Nephron progenitor cell (in vitro differentiated cells): ENCODE data around the gene EIF4EBP3.
"Not testable (repeated sequence)": the region's sequence is repeated elsewhere in the genome, so short reads cannot be mapped to it uniquely, and the experiment has no call there.

ENCODE experiments used
- DNase-seq: peaks from one replicate; pipeline ENCODE4 v3.0.0; 2021
- H3K27ac Mint-ChIP-seq: 2 replicates; pipeline ENCODE4 v1.8.0; 2021; ENCODE audit warnings: mild to moderate bottlenecking, moderate library complexity, mixed read lengths
- H3K27me3 Mint-ChIP-seq: 2 replicates; pipeline ENCODE4 v1.8.0; 2021; ENCODE audit warnings: mild to moderate bottlenecking, low read depth, mixed read lengths; ENCODE audit not compliant: poor library complexity
- H3K36me3 Mint-ChIP-seq: 2 replicates; pipeline ENCODE4 v1.8.0; 2021; ENCODE audit warnings: low read depth, mixed read lengths
- H3K4me1 Mint-ChIP-seq: 2 replicates; pipeline ENCODE4 v1.8.0; 2021; ENCODE audit warnings: mixed read lengths
- H3K4me3 Mint-ChIP-seq: 2 replicates; pipeline ENCODE4 v1.8.0; 2021; ENCODE audit warnings: mild to moderate bottlenecking, moderate library complexity, mixed read lengths
- H3K9me3 Mint-ChIP-seq: 2 replicates; pipeline ENCODE4 v1.8.0; 2021; ENCODE audit warnings: mild to moderate bottlenecking, moderate library complexity, mixed read lengths
- CTCF ChIP-seq: fragments of 200-600 bp; sonication (generic); IDR thresholded peaks from 2 replicates; pipeline ENCODE4 v1.5.0; 2021; ENCODE audit warnings: antibody characterized with exemption

Gene EIF4EBP3

GRCh38 chr5:140590861-140591260 is 43.4 kb downstream of the EIF4EBP3 start:
- Mint-ChIP-seq H3K9me3 (no peaks in the 10 kb centered on the region), H3K36me3 (no peaks in the 10 kb centered on the region), H3K4me3 (no peak overlapping the region), H3K27ac (no peak overlapping the region), H3K27me3 (peaks cover 36% of the 10 kb centered on the region), H3K4me1 (no peaks in the 10 kb centered on the region)
- no peak for DNase-seq
- no peak for TF ChIP-seq CTCF

- no peak overlapping the region for H3K27ac Mint-ChIP-seq
- no peaks in the 10 kb centered on the region for H3K36me3 Mint-ChIP-seq
Measured at GRCh38 chr5:140591747-140592372, 44.4 kb downstream of the EIF4EBP3 start.

GRCh38 chr5:140593070-140593469 is 45.6 kb downstream of the EIF4EBP3 start:
- H3K27ac Mint-ChIP-seq, DNase-seq, H3K4me3 Mint-ChIP-seq, H3K9me3 Mint-ChIP-seq, H3K4me1 Mint-ChIP-seq, H3K36me3 Mint-ChIP-seq: not testable (repeated sequence)
- H3K27me3 Mint-ChIP-seq = peaks cover 37% of the 10 kb centered on the region

More at GRCh38 chr5:140591747-140592372, 44.4 kb downstream of the EIF4EBP3 start:
- DNase-seq = no peak
- H3K9me3 Mint-ChIP-seq = no peaks in the 10 kb centered on the region
- no peak for TF ChIP-seq CTCF
- H3K4me1 Mint-ChIP-seq = no peaks in the 10 kb centered on the region
- no peak overlapping the region for H3K4me3 Mint-ChIP-seq
- peaks cover 40% of the 10 kb centered on the region for H3K27me3 Mint-ChIP-seq

GRCh38 chr5:140594169-140594568 is 46.7 kb downstream of the EIF4EBP3 start:
- Mint-ChIP-seq H3K27ac (no peak overlapping the region), H3K4me1 (no peaks in the 10 kb centered on the region), H3K27me3 (peaks cover 37% of the 10 kb centered on the region), H3K36me3 (no peaks in the 10 kb centered on the region), H3K4me3 (no peak overlapping the region), H3K9me3 (no peaks in the 10 kb centered on the region)
- no peak for DNase-seq
- no peak for TF ChIP-seq CTCF

- no peak for DNase-seq
- TF ChIP-seq CTCF = no peak
- Mint-ChIP-seq H3K27me3 (peaks cover 38% of the 10 kb centered on the region), H3K27ac (no peak overlapping the region), H3K9me3 (no peaks in the 10 kb centered on the region), H3K4me3 (no peak overlapping the region), H3K36me3 (no peaks in the 10 kb centered on the region), H3K4me1 (no peaks in the 10 kb centered on the region)
Measured at GRCh38 chr5:140595538-140596300, 48.3 kb downstream of the EIF4EBP3 start.

- Mint-ChIP-seq H3K4me3 (no peak overlapping the region), H3K27me3 (peaks cover 38% of the 10 kb centered on the region), H3K36me3 (no peaks in the 10 kb centered on the region), H3K9me3 (no peaks in the 10 kb centered on the region), H3K27ac (no peak overlapping the region), H3K4me1 (no peaks in the 10 kb centered on the region)
- no peak for TF ChIP-seq CTCF
- DNase-seq = no peak
Measured at GRCh38 chr5:140596321-140596741, 48.9 kb downstream of the EIF4EBP3 start.
